A549 (cell line): ENCODE results near the gene RHCG. TPM values are rescaled to one million over a fixed set of nuclear protein-coding genes. Genes with fewer than 3 reads are reported as not detected.
A peak's percentile ranks its signal among the peaks of the same experiment; 100 is the strongest.

Experiments used
- ATAC-seq, 2 experiments: fragments of 200-7000 bp in 1 of 2; fragments of >200 bp in 1 of 2; cut with Nextera tagmentation in 1 of 2; cut with Tn5 transposase in 1 of 2; 3 replicates each; pipeline versions ENCODE4 v1.8.0 to v1.9.1; 2018 to 2020; ENCODE audit warnings: mild to moderate bottlenecking in 1 of 2, moderate library complexity in 1 of 2
- CTCF ChIA-PET: fragments of 300-600 bp; sonication (Branson Sonifier 250); formaldehyde crosslinking; extraction: SDS; loops from one replicate; lab custom pipeline; 2021; ENCODE audit warnings: antibody characterized with exemption, inconsistent platforms; lab: Yijun Ruan, JAX
- POLR2A ChIA-PET: fragments of 350-600 bp; formaldehyde crosslinking; extraction: SDS; loops from one replicate; lab custom pipeline; 2021; ENCODE audit warnings: antibody characterized with exemption, inconsistent platforms; lab: Yijun Ruan, JAX
- DNase-seq, 2 experiments: peaks; one replicate each; pipeline versions ENCODE4 v3.0.0 to v3.0.0-alpha.2; 2011 to 2016; ENCODE audit warnings: low read depth in 1 of 2, low spot score in 1 of 2
- FAIRE-seq: peaks from 2 replicates; lab custom pipeline; 2011; peaks lifted over from hg19 to GRCh38; lab: Jason Lieb, UNC
- H3K27ac ChIP-seq, 2 experiments: fragments of >200 bp; sonication (Bioruptor Twin); formaldehyde crosslinking; 3 replicates each; pipeline ENCODE4 v1.5.1; 2016 to 2017
- H3K4me1 ChIP-seq: fragments of >200 bp; sonication (Bioruptor Twin); formaldehyde crosslinking; 3 replicates; pipeline ENCODE4 v1.6.1; 2016
- H3K4me2 ChIP-seq: fragments of >200 bp; sonication (Bioruptor Twin); formaldehyde crosslinking; 3 replicates; pipeline ENCODE4 v1.6.1; 2016
- H3K4me3 ChIP-seq: fragments of >200 bp; sonication (Bioruptor Twin); formaldehyde crosslinking; 3 replicates; pipeline ENCODE4 v1.5.1; 2016
- H3K9me3 ChIP-seq: fragments of >200 bp; sonication (Bioruptor Twin); formaldehyde crosslinking; 3 replicates; pipeline ENCODE4 v1.6.1; 2016
- CBX8 ChIP-seq: fragments of 200-600 bp; sonication (generic); IDR thresholded peaks from 2 replicates; pipeline ENCODE4 v1.6.1; 2016
- CHD2 ChIP-seq: fragments of 150-350 bp; IDR thresholded peaks from 2 replicates; pipeline ENCODE4 v1.6.1; 2014; ENCODE audit warnings: low read length; ENCODE audit not compliant: partially characterized antibody
- EHF ChIP-seq: fragments of 250-450 bp; sonication (Bioruptor Pico); IDR thresholded peaks from 2 replicates; pipeline ENCODE4 v1.5.0; 2020; ENCODE audit warnings: mild to moderate bottlenecking
- EHMT2 ChIP-seq: fragments of 200-600 bp; sonication (generic); IDR thresholded peaks from 2 replicates; pipeline ENCODE4 v1.6.1; 2016; ENCODE audit warnings: antibody characterized with exemption, low read depth, mild to moderate bottlenecking, moderate library complexity
- ESRRA ChIP-seq: fragments of 150-350 bp; IDR thresholded peaks from 2 replicates; pipeline ENCODE4 v1.6.1; 2014; ENCODE audit warnings: mild to moderate bottlenecking, low read length, borderline replicate concordance
- HDAC2 ChIP-seq: fragments of 200-600 bp; sonication (generic); IDR thresholded peaks from 2 replicates; pipeline ENCODE4 v1.6.1; 2016
- HEYL ChIP-seq: fragments of 250-450 bp; sonication (Bioruptor Pico); IDR thresholded peaks from 2 replicates; pipeline ENCODE4 v1.8.0; 2021; ENCODE audit warnings: mild to moderate bottlenecking, moderate library complexity
- MYC ChIP-seq: IDR thresholded peaks from 2 replicates; pipeline ENCODE4 v1.6.1; 2012; ENCODE audit warnings: mild to moderate bottlenecking, inconsistent platforms, low read length, improper control_type of control experiment, borderline replicate concordance
- NFE2L2 ChIP-seq: fragments of 150-350 bp; conservative IDR thresholded peaks from 2 replicates; pipeline ENCODE4 v1.6.1; 2014; ENCODE audit warnings: low read length
- POLR2AphosphoS2 ChIP-seq: conservative IDR thresholded peaks from 2 replicates; pipeline ENCODE4 v1.6.1; 2012; ENCODE audit warnings: low read length, improper control_type of control experiment, inconsistent platforms
- RAD21 ChIP-seq, 2 experiments: fragments of >200 bp in 1 of 2; sonication (Bioruptor Twin) in 1 of 2; formaldehyde crosslinking in 1 of 2; IDR thresholded peaks in 1 of 2; conservative IDR thresholded peaks in 1 of 2; 2 replicates in 1 of 2; 3 replicates in 1 of 2; pipeline ENCODE4 v1.6.1; 2012 to 2018; ENCODE audit warnings: inconsistent platforms in 1 of 2
- RARB ChIP-seq: fragments of 250-450 bp; sonication (Bioruptor Pico); IDR thresholded peaks from 2 replicates; pipeline ENCODE4 v1.8.0; 2021; ENCODE audit warnings: mild to moderate bottlenecking, moderate library complexity
- RFX5 ChIP-seq: fragments of 450-650 bp; IDR thresholded peaks from 2 replicates; pipeline ENCODE4 v1.7.1; 2014; ENCODE audit warnings: antibody characterized with exemption, mild to moderate bottlenecking, moderate library complexity
- SMC3 ChIP-seq: fragments of >200 bp; sonication (Bioruptor Twin); formaldehyde crosslinking; IDR thresholded peaks from 3 replicates; pipeline ENCODE4 v1.6.1; 2018; ENCODE audit warnings: inconsistent platforms
- SREBF2 ChIP-seq: fragments of 450-650 bp; IDR thresholded peaks from 2 replicates; pipeline ENCODE4 v1.6.1; 2014; ENCODE audit warnings: mild to moderate bottlenecking, moderate library complexity
- TFCP2L1 ChIP-seq: fragments of 250-450 bp; sonication (Bioruptor Pico); IDR thresholded peaks from 2 replicates; pipeline ENCODE4 v1.5.0; 2021; ENCODE audit warnings: mild to moderate bottlenecking
- TP53 ChIP-seq: fragments of 250-450 bp; sonication (Bioruptor Pico); IDR thresholded peaks from 2 replicates; pipeline ENCODE4 v1.5.0; 2021; ENCODE audit warnings: mild to moderate bottlenecking, moderate library complexity
- ZFP36 ChIP-seq: fragments of 450-650 bp; IDR thresholded peaks from 2 replicates; pipeline ENCODE4 v1.6.1; 2014; ENCODE audit warnings: borderline replicate concordance; ENCODE audit not compliant: partially characterized antibody
- ZNF302 ChIP-seq: fragments of 250-450 bp; sonication (Bioruptor Pico); IDR thresholded peaks from 2 replicates; pipeline ENCODE4 v1.9.0; 2021; ENCODE audit warnings: inconsistent platforms, mild to moderate bottlenecking, moderate library complexity
- ZSCAN20 ChIP-seq: fragments of 250-450 bp; sonication (Bioruptor Pico); IDR thresholded peaks from 2 replicates; pipeline ENCODE4 v1.8.0; 2022; ENCODE audit warnings: mild to moderate bottlenecking, moderate library complexity
- WGBS: methylation state at CpG from one replicate; pipeline ENCODE4 v1.1.6; 2017; ENCODE audit errors: missing lambda C conversion rate; 5-methylcytosine and 5-hydroxymethylcytosine counted together
- polyA plus RNA-seq, 4 experiments: library from polyadenylated mRNA; depleted of rRNA in 3 of 4; stranded (reverse); fragments of >200 nt; fragmentation: RNase III in 1 of 4; extraction: RNeasy Plus Mini Kit Qiagen cat#74134 plus additional on column Dnase treatment in 1 of 4; gene quantifications; 2 replicates in 3 of 4; 3 replicates in 1 of 4; pipeline ENCODE4 v1.2.3, GENCODE V29; 2011 to 2017
- TF ChIP-seq, protein P1 (sequence below): fragments of >200 bp; sonication (Bioruptor Twin); formaldehyde crosslinking; IDR thresholded peaks from 2 replicates; pipeline ENCODE4 v1.6.1; 2016
- TF ChIP-seq, protein P2 (sequence below): fragments of >200 bp; sonication (Bioruptor Twin); formaldehyde crosslinking; IDR thresholded peaks from 3 replicates; pipeline ENCODE4 v1.5.1; 2016

The RHCG gene
- polyA plus RNA-seq, 2 of the 4 experiments (the other 2 are of a cell fraction) = 3.6 to 11.0 TPM

DNA sequence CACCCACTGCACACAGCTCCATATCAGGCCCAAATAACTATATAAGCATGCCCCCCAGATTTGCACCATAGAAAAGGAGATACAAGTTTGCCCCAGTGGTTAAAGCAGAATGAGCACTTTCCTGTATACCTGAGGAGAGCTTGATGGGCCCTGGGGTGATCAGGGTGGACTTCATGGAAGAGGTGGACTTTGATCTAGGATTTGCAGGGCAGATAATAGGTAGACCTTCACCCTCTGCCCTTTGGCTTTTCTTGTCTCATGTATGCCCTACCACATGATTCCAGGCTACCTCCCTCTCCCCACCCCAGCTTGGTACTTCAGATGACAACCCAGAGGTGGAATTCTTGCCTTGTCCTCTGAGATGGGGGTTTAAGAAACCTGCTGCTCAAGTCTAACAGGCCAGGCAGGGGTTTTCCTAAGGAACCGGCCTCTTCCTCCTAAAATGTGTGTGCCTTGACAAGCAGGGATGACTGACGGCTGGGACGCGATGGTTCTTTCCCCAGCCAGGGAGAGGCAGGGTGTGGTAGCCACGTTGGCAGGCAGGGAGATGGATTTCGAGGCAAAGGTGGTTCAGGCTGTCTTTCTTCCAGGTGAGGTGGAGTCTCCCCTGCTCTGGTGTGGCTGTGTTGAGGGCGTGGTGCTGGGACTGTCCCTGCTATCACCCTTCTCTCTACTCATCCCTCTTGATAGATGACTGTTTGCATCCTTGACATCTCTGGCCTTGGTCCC, 6.6 kb upstream of the RHCG start:
- H3K4me2 ChIP-seq = no peak overlapping the region
- FAIRE-seq (no peak), DNase-seq (peak in 1 of 2 experiments; percentile 46), ATAC-seq (no peak)
- peak overlapping the region; percentile 10 to 42; a peak in 2 of 6 replicates for H3K27ac ChIP-seq
- WGBS = 59% methylated on average over 7 of the region's 7 CpGs
- H3K4me1 ChIP-seq = peaks cover 29% of the 10 kb centered on the region
- no peak overlapping the region for H3K4me3 ChIP-seq
- TF ChIP-seq HDAC2 (no peak), ZFP36 (peak; percentile 58)
- POLR2A ChIA-PET = interaction anchor here (0.6 kb wide), 1 partner anchor 9 kb away, joined by 3 read pairs; no protein-coding TSS in a partner anchor
- CTCF ChIA-PET = interaction anchor here (0.9 to 4.1 kb wide), 9 partner anchors 9 to 144 kb away, joined by 3 to 23 read pairs (median 3); no protein-coding TSS in a partner anchor
- no peaks in the 10 kb centered on the region for H3K9me3 ChIP-seq

DNA sequence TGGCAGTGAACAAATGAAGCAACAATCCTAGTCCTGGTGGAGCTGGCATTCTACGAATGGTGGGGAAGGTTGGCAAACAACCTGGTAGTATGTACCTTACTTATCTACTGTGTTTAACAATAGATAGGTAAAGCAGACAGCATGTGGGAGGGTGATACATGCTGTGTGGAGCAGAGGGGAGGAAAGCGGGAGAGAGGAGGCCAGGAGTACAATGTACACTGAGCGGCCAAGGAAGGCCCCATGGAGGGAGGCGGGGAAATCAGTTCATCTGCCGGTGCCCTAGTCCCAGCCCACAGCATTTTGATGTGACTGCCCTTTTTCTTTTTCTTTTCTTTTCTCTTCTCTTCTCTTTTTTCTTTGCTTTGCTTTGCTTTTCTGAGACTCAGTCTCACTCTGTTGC, 5.3 kb upstream of the RHCG start:
- DNase-seq = no peak
- TF ChIP-seq MYC (no peak), EHF (no peak), CBX8 (no peak), SREBF2 (no peak), ZNF302 (CRISPR knock-in tag) (no peak), NFE2L2 (no peak), POLR2AphosphoS2 (no peak), TFCP2L1 (no peak), EHMT2 (no peak), ZFP36 (no peak), RARB (CRISPR knock-in tag) (no peak), RAD21 (conservative IDR thresholded peaks at IDR 0.05 in 1 of 2, IDR thresholded peaks at IDR 0.05 in 1 of 2) (no peak), ZSCAN20 (CRISPR knock-in tag) (no peak), ESRRA (no peak), RFX5 (no peak), CHD2 (no peak)
- TF ChIP-seq, protein P1, sequence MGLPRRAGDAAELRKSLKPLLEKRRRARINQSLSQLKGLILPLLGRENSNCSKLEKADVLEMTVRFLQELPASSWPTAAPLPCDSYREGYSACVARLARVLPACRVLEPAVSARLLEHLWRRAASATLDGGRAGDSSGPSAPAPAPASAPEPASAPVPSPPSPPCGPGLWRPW = no peak
- FAIRE-seq = no peak
- ChIA-PET POLR2A (no interaction called here), CTCF (interaction anchor here (0.6 to 4.1 kb wide), 9 partner anchors 9 to 189 kb away, joined by 3 to 23 read pairs (median 4); no protein-coding TSS in a partner anchor)
- Histone ChIP-seq H3K4me3 (no peak overlapping the region), H3K4me2 (no peak overlapping the region), H3K4me1 (peaks cover 43% of the 10 kb centered on the region), H3K27ac (peak overlapping the region in 1 of 2 experiments; percentile 2; a peak in 2 of 6 replicates), H3K9me3 (no peaks in the 10 kb centered on the region)
- ATAC-seq = no peak
- 91% methylated on average over 5 of the region's 5 CpGs for WGBS

DNA sequence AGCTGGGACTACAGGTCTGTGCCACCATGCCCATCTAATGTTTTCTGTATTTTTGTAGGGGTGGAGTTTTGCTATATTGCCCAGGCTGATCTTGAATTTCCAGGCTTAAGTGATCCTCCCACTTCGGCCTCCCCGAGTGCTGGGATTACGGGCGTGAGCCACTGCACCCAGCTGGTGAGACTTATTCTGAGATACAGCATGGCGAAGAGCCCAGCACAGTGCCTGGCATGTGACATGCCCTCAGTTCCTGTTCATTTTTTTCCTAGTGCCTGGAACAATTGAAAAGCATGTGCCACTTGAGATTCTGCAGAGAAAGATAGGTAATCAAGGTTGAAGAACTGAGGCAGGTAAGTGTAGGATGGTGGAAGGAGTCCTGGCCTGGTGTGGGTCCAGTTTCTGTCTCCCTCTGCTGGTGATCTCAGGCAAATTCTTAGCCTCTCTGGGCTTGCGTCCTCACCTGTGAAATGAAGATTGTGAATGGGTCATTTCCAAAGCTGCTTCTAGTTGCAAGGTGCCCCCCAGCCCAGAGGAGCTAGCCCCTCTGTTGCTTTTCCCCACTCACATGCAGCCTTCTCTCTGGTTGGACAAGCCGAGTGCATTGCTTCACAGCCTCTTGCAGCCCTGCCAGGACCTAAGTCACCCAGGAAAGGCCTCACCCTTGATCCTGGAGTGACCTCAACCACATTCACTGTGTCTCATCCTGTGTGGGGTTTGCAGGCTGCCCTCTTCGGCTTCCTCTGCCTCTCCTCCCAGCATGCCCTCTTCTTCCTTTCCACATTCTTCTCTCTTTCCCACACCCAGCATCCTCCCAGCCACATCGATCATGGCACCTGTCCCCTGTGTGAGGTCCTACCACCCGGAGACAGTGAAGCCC, 4.3 kb upstream of the RHCG start:
- 92% methylated on average over 10 of the region's 10 CpGs for WGBS
- CTCF ChIA-PET = interaction anchor here (0.7 to 4.1 kb wide), 18 partner anchors 8 to 163 kb away, joined by 3 to 23 read pairs (median 4); no protein-coding TSS in a partner anchor
- Histone ChIP-seq H3K27ac (peak overlapping the region; percentile 75 to 79; a peak in 5 of 6 replicates), H3K4me3 (no peak overlapping the region)
- FAIRE-seq (peak; percentile 82), ATAC-seq (no peak)
- no peak for TF ChIP-seq TP53 (CRISPR knock-in tag)
- TF ChIP-seq ESRRA = no peak
- TF ChIP-seq, protein P2, sequence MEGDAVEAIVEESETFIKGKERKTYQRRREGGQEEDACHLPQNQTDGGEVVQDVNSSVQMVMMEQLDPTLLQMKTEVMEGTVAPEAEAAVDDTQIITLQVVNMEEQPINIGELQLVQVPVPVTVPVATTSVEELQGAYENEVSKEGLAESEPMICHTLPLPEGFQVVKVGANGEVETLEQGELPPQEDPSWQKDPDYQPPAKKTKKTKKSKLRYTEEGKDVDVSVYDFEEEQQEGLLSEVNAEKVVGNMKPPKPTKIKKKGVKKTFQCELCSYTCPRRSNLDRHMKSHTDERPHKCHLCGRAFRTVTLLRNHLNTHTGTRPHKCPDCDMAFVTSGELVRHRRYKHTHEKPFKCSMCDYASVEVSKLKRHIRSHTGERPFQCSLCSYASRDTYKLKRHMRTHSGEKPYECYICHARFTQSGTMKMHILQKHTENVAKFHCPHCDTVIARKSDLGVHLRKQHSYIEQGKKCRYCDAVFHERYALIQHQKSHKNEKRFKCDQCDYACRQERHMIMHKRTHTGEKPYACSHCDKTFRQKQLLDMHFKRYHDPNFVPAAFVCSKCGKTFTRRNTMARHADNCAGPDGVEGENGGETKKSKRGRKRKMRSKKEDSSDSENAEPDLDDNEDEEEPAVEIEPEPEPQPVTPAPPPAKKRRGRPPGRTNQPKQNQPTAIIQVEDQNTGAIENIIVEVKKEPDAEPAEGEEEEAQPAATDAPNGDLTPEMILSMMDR = peak; percentile 51
- no peak for TF ChIP-seq HEYL
- TF ChIP-seq RAD21 (conservative IDR thresholded peaks at IDR 0.05 in 1 of 2, IDR thresholded peaks at IDR 0.05 in 1 of 2) = peak; percentile 35 to 43; a peak in 4 of 5 replicates
- 0 out of 3 replicates have a peak, but pooled peaks have one; percentile 28 for TF ChIP-seq SMC3
- TF ChIP-seq, all 56 proteins: peak for 3
- POLR2A ChIA-PET = no interaction called here
- Histone ChIP-seq H3K4me2 (no peak overlapping the region), H3K4me1 (peaks cover 49% of the 10 kb centered on the region), H3K9me3 (no peaks in the 10 kb centered on the region)
- no peak for DNase-seq
